Stimulated activated CD8-positive, alpha-beta memory T cell treated with anti-CD3 and anti-CD28 coated beads, Interleukin-15, amount 100 ng/mL, for 4 hours (primary cell): Measurements from ENCODE around the gene RELN.
"Not testable (repeated sequence)": the region's sequence is repeated elsewhere in the genome, so short reads cannot be mapped to it uniquely, and the experiment has no call there.

Source experiments
- DNase-seq, 2 donors: peaks; one replicate each; pipeline ENCODE4 v3.0.0-alpha.2; 2020; ENCODE audit warnings: low read depth in 2 of 2

The RELN gene

GRCh38 chr7:103854611-103855010 is 134.8 kb downstream of the RELN start:
- no peak for DNase-seq

GRCh38 chr7:103851357-103851756 is 138.1 kb downstream of the RELN start:
- no peak for DNase-seq

GRCh38 chr7:103843689-103844480 is 145.6 kb downstream of the RELN start:
- no peak for DNase-seq

- no peak for DNase-seq
These were observed 156.1 kb downstream of the RELN start for GRCh38 chr7:103833401-103833800.

- no peak for DNase-seq
These were observed 157.0 kb downstream of the RELN start for GRCh38 chr7:103832438-103832837.

- no peak for DNase-seq
These were observed 165.2 kb downstream of the RELN start for GRCh38 chr7:103824251-103824650.

GRCh38 chr7:103823084-103823483 is 166.4 kb downstream of the RELN start:
- no peak for DNase-seq

- DNase-seq: no peak
These were observed 168.4 kb downstream of the RELN start for GRCh38 chr7:103821092-103821491.

- DNase-seq: not testable (repeated sequence)
These were observed 173.5 kb downstream of the RELN start for GRCh38 chr7:103815972-103816371.

GRCh38 chr7:103813970-103814369 is 175.5 kb downstream of the RELN start:
- no peak for DNase-seq

GRCh38 chr7:103811997-103812396 is 177.5 kb downstream of the RELN start:
- DNase-seq: no peak

- DNase-seq: no peak
These were observed 178.2 kb downstream of the RELN start for GRCh38 chr7:103811290-103811689.

GRCh38 chr7:103810112-103810744 is 179.2 kb downstream of the RELN start:
- DNase-seq: no peak

- no peak for DNase-seq
These were observed 180.0 kb downstream of the RELN start for GRCh38 chr7:103809229-103809994.

- DNase-seq: no peak
These were observed 184.1 kb downstream of the RELN start for GRCh38 chr7:103805346-103805745.

- no peak for DNase-seq
These were observed 185.8 kb downstream of the RELN start for GRCh38 chr7:103803631-103804030.

- DNase-seq: no peak
These were observed 190.2 kb downstream of the RELN start for GRCh38 chr7:103799298-103799697.

GRCh38 chr7:103797647-103798307 is 191.7 kb downstream of the RELN start:
- no peak for DNase-seq

- no peak for DNase-seq
These were observed 193.0 kb downstream of the RELN start for GRCh38 chr7:103796327-103796962.

GRCh38 chr7:103795787-103796186 is 193.7 kb downstream of the RELN start:
- no peak for DNase-seq

- no peak for DNase-seq
These were observed 194.4 kb downstream of the RELN start for GRCh38 chr7:103795107-103795506.

GRCh38 chr7:103794424-103794823 is 195.0 kb downstream of the RELN start:
- DNase-seq: no peak
